Inflammatory macrophage treated with lipopolysaccharide for 4 hours (primary cell): ENCODE results near the gene HSPA13.
"Not testable (repeated sequence)": the region's sequence is repeated elsewhere in the genome, so short reads cannot be mapped to it uniquely, and the experiment has no call there.

ENCODE experiments used
- DNase-seq: peaks from one replicate; pipeline ENCODE4 v3.0.0-alpha.2; 2020

The HSPA13 gene, protein sequence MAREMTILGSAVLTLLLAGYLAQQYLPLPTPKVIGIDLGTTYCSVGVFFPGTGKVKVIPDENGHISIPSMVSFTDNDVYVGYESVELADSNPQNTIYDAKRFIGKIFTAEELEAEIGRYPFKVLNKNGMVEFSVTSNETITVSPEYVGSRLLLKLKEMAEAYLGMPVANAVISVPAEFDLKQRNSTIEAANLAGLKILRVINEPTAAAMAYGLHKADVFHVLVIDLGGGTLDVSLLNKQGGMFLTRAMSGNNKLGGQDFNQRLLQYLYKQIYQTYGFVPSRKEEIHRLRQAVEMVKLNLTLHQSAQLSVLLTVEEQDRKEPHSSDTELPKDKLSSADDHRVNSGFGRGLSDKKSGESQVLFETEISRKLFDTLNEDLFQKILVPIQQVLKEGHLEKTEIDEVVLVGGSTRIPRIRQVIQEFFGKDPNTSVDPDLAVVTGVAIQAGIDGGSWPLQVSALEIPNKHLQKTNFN

GRCh38 chr21:14382835-14383595, at the start of gene HSPA13:
TSS of gene HSPA13 (minus strand) at chr21:14383146. CDS start at chr21:14383119, 27 bp downstream.
- peak; percentile 100 for DNase-seq

DNA sequence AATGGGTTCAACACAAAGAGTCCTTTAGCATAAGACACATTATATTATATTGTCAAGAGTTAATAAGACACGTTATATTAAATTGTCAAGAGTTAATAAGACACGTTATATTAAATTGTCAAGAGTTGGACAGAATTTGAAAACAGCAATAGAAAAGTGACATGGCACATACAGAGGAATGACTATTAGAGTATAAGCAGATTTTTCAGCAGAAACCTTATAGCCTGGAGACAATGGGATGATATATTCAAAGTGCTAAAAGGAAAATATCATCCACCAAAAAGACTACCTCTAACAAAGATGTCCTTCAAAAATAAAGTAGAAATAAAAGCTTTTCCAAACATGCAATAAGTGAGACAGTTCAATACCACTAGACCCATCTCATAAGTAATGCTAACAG, 36.0 kb upstream of the HSPA13 start:
- no peak for DNase-seq

GRCh38 chr21:14414932-14415508, 32.1 kb upstream of the HSPA13 start:
- peak; percentile 42 for DNase-seq

DNA sequence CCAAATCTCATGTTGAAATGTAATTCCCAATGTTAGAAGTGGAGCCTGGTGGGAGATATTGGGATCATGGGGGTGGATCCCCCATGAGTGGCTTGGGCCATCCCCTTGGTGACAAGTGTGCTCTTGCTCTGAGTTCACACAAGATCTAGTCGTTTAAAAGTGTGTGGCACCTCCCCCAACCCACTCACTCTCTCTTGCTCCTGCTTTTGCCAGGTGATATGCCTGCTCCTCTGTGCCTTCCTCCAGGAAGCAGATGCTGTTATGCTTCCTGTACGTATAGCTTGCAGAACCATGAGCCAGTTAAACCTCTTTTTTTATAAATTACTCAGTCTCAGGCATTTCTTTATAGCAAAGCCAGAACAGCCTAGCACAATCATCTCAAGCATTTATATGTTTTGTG, 23.0 kb upstream of the HSPA13 start:
- DNase-seq = no peak

DNA sequence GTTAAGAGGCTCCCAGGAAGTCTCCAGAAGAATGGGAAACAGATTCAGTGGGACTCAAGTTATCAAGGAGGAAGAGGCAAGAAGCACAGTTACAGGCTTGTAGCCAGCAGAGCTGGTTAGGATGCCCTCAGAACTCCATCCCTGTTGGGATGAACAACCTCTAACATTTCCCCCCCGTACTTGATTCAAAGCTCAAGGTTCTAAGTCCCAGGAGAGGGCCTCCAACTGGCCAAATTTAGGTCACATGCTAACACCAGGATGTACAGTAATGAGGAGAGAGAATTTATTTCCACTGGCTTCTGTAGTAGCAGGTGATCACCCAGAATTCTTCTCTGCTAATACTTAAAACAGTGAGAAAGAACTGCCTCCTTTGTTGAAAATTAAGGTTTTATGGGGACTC, 22.3 kb upstream of the HSPA13 start:
- no peak for DNase-seq

GRCh38 chr21:14403681-14404318, 20.9 kb upstream of the HSPA13 start:
- DNase-seq = peak; percentile 34

DNA sequence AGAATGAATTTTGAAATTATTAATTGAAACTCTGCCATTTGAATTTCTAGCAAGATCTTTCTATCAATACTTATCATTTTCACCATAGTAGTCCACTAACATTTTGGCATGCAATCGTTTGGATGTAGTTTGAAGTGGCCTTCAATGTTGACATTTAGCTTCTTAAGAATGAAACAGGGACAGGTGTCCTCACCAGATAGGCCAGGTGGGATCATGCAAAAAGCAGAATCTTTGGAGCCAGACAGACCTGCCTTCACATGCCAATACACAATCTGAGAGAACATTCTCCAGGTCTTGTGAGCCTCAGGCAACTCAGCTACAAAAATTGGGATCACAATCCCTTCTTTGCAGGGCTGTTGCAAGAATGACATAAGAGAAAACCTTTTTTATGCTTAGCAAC, 18.3 kb upstream of the HSPA13 start:
- no peak for DNase-seq

DNA sequence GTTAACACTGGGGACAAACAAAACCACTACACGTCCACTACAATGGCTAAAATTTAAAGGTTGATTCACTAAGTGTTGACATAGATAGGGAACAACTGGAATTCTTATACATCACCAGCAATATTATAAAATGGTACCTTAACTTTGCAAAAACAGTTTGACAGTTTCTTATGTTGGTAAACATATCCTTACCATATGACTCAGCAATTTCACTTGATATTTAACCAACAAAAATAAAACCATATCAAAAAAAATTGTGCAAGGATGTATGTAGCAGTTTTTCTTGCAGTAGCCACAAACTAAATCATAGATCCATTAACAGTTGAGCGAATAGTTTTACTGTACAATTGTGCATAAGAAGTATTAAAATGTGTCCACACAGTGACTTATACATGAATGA, 5.3 kb upstream of the HSPA13 start:
- no peak for DNase-seq

GRCh38 chr21:14384453-14384852, 1.5 kb upstream of the HSPA13 start:
- no peak for DNase-seq

DNA sequence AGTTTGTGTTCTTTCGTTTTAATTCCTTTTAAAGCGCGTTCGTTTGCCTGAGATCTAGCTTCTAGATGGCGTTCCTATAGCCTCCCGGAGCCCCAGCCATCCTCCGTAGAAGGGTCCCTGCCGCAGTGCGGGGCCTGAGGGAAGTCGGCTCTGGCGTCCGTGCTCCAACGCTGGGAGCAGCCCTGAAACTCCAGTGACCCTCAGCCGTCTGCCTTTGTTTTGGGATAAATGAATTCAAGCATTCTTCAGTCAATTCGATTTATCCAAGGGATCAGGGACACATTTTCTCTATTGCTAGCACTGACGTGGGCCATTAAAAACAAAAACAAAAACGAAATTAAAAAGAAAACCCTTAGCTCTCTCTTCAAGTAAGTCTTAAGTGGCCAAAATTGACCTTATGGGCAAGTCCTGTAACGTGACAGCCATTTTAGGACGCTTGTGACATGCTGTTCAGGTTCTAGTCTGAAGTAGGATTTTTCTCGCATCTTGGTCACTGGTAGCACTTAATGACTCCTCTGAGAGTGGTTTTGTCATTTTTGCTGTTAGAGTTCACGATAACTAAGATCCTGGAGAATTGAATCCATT, 742 bp upstream of the HSPA13 start:
- peak; percentile 62 for DNase-seq

GRCh38 chr21:14382486-14382834, 486 bp downstream of the HSPA13 start:
- DNase-seq = peak; percentile 9

DNA sequence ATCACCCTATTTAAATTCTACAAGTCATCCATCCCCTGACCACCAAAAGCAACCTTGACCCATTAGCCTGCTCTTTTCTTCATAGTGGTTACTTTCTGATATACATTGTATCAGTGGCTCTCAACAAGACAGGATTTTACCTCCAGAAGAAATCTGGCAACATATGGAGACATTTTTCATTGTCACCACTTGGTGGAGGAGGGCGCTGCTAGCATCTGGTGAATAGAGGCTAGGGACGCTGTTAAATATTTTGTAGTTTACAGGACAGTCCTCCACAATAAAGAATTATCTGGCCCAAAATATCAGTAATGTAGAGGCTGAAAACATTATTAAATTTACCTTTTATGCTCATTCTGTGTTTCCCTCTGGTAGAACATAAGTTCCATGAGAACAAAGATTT, 6.1 kb downstream of the HSPA13 start:
- no peak for DNase-seq

DNA sequence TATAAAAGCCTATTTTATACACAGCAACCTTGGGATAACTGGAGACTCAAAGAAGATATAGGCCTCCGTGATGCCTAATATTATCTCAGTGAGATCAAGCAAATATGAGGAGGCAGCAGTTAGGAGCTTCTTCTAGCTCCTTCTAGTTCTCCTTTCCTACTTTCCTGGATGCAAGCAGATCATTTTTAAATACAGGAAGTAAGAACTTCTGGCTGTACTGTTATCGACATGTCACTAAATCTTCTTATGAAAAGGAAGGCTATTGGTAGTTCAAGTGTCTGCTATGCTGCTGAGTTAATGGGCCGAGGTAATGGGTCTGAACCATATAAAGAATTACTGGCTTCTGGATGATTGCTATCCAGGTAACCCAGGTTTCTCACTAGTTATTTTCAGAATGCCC, 15.9 kb downstream of the HSPA13 start:
- peak; percentile 31 for DNase-seq

- peak; percentile 75 for DNase-seq
Measured at GRCh38 chr21:14361958-14362357, 21.0 kb downstream of the HSPA13 start.

GRCh38 chr21:14358775-14359174, 24.2 kb downstream of the HSPA13 start:
- DNase-seq = no peak

DNA sequence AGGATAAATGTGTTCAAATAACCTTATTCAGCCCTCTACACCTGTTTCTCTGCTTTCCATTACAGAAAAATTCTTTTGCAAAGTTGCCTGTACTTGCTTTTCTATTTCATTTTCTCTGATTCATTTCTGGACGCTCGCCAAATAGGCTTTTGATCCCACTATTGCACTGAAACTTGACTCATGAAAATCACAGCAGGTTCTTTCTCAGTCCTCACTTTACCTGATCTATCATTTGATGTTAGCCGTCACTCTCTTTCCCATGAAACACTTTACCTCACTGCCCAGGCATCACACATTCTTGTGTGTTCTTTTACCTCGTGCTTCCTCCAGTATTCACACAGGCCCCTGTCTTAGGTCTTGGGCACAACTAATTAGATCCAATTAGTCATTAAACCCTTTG, 26.2 kb downstream of the HSPA13 start:
- DNase-seq = no peak

DNA sequence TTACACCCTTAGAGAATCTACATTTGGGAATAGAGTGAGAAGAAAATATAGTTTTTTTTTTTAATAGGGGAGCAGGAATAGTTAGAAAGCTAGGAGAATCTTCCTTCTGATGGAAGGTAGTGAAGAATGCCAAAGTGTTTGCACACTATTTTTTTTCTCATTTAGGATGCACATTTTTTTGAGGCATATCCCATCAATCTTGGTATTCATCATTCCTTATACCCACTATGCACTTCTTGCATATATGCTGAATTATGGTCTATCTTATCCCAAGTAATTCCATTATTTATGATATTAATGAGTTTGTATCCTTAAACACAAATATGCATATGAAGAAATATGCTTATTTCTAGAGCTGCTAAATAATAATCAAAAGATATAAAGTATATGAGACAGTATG, 28.4 kb downstream of the HSPA13 start:
- no peak for DNase-seq

DNA sequence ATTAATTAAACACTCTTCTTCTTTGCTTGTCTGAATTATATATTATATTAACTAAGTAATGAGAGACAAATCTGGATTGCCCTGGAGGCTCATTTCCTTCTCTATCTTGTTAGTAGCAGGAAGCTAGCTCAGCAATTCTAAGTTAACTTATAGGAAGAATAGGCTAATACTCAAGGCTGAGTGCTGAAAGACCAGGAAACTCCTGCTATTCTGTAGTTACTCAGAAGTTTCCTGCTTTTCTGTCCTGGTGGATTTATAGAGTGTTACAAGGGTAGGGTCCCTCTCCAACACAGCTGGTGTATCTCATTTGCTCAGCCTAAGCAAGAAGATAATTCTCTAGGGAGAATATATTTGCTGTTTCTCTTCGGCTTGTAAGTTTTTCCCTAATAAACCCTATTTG, 29.2 kb downstream of the HSPA13 start:
- no peak for DNase-seq

DNA sequence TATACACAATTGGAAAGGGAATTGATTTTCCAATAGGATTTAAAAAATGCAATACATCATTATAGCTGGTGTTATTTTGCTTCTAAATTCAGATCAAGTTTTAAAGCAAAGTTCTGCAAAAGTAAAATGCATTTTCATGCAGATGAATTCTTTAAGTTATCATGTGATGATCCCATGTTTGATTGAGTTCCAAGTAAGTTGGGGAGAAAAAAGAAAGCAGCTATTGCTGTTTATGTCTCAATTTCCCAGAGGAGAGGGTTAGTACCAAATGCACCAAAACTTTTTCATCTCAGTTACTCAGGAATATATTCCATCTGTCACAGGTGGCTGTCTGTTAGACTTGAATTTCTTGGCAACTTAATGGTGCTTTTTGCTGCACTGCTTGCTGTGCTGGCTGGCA, 29.7 kb downstream of the HSPA13 start:
- no peak for DNase-seq

GRCh38 chr21:14327346-14327745, 55.6 kb downstream of the HSPA13 start:
- DNase-seq = not testable (repeated sequence)

GRCh38 chr21:14325595-14325994, 57.4 kb downstream of the HSPA13 start:
- no peak for DNase-seq
